IPS-18c (cell line): ENCODE measurements around the gene EXPH5.
"Not testable (repeated sequence)": the region's sequence is repeated elsewhere in the genome, so short reads cannot be mapped to it uniquely, and the experiment has no call there.

ENCODE experiments used
- H3K4me3 ChIP-seq: 2 replicates; pipeline ENCODE4 v1.7.0; 2013; ENCODE audit warnings: low read depth, mild to moderate bottlenecking, low read length, moderate library complexity; ENCODE audit not compliant: insufficient read depth
- H3K9me3 ChIP-seq: one replicate; pipeline ENCODE4 v1.6.1; 2013; ENCODE audit warnings: mild to moderate bottlenecking, low read length, moderate library complexity; ENCODE audit not compliant: control insufficient read depth, insufficient read depth

Gene EXPH5

DNA sequence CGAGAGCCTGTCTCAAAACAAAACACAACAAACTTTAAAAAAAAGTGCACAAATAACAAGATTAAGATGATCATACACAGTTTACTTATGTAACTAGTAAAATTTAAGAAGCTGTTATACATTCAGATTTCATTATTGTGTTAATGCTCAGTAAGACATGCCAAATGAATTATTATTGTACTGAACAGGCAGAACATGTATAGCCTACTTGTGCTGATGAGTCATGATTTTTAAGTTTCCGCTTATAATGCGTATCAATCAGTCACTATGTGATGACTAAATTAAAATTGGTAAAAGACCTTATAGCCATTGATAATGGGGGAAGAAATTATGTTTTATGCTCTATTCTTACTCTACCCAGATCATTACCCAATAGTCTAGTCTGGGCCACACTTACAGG is 20.5 kb upstream of the EXPH5 start:
- H3K9me3 ChIP-seq: peaks cover 2% of the 10 kb centered on the region
- no peak overlapping the region for H3K4me3 ChIP-seq

DNA sequence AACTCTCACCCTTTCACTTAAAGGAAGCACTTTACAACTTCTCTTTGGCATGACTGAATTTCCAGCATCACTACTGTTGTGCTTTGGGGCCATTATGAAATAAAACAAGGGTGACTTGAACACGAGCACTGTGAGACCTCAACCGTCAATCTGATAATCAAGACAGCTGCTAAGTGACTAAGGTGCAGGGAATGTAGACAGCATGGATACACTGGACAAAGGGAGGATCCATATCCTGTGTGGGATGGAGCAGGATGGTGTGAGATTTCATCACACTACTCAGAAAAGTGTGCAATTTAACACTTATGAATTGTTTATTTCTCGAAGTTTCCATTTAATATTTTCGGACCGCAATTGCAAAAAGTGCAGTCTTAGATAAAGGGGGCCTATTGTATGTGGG is 16.1 kb upstream of the EXPH5 start:
- no peak overlapping the region for H3K4me3 ChIP-seq

DNA sequence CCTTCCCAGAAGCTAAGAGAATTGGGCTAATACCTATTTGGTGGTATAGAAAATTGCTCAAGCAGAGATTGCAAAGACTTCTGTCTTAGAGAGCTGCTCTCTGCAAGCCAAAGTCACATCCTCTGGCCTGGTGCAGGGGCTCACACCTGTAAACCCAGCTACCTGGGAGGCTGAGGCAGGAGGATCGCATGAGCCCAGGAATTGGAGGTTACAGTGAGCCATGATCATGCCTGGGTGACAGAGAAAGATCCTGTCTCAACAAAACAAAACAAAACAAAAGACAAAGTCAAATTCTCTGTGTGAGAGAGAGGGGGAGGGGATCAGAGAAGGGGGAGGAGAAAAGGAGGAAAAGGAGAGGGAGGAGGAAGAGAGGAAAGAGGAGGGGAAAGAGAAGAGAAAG is 15.0 kb upstream of the EXPH5 start:
- Histone ChIP-seq H3K9me3 (no peaks in the 10 kb centered on the region), H3K4me3 (no peak overlapping the region)

More for the DNA sequence above, 16.1 kb upstream of the EXPH5 start:
- no peaks in the 10 kb centered on the region for H3K9me3 ChIP-seq

DNA sequence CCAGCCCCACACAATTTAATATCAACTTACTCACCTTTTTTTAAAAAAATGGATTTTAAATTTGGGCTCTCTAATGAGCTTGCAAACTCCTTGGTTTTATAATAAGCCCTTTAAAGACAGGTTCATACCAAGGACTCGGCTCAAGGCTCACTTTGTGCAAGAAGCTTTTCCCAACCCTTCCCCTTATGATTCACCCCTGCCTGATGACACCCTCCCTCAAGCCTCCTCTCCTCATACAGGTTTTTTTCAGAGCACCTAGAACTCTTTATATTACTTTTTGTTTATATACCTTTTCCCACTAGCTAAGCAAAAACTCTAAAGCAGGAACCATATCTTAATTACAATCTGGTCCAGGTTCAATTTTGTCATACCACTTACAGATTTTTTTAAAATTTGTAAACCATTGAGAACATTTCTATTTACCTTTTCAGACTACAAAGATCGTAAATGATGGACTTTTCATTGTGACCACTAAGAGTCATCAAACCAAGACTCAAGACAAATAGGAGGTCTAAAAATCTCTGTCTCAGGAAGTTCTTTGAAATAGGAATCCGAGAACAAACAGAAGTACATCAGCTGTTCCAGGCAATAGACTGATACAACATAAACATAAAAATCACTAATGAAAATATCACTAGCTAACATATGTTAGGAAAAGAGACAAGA is 13.1 kb upstream of the EXPH5 start:
- H3K9me3 ChIP-seq: no peaks in the 10 kb centered on the region
- H3K4me3 ChIP-seq: no peak overlapping the region

DNA sequence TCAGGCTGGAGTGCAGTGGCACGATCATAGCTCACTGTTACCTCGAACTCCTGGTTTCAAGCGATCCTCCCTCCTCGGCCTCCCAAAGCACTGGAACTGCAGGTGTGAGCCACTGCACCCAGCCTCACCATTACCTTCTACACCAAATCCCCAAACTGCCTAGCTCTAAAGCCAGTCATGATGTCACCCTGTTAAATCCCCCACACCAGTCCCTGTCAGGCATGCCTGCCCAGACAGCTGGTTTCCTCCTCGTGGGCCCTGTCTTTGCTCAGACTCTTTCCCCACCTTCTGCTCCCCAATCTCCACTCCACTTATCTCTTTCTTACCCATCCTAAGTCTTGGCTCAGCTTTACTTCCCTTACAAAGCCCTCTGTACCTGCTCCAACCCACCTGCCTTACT is 12.5 kb upstream of the EXPH5 start:
- Histone ChIP-seq H3K4me3 (no peak overlapping the region), H3K9me3 (no peaks in the 10 kb centered on the region)

DNA sequence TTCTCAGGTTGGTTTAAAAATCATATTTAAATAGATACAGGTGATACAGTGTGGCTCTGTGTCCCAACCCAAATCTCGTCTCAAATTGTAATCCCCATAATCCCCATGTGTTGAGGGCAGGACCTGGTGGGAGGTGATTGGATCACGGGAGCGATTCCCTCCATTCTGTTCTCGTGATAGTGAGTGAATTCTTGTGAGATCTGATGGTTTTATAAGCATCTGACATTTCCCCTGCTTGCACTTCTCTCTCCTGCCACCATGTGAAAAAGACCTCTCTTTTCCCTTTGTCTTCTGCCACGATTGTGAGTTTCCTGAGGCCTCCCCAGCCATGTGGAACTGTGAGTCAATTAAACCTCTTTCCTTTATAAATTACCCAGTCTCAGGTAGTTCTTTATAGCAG is 9.2 kb upstream of the EXPH5 start:
- not testable (repeated sequence) for H3K9me3 ChIP-seq, H3K4me3 ChIP-seq

DNA sequence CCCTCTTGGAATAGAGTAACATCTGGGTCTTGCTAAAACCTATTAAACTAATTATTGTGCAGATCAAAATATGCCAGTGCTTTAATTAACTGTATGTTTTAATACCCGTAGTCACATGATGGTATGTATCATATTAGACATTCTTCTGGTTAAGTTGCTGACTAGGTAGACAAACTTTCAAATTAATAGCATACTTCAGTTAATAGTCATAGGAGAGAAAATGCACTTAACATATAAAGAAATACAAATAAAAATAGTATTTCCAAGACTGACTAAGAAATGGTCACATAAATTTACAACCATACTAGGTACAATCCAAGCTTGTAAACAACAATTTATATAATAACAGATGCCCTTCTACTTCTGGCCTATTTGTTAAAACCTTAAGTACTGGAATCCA is 7.6 kb upstream of the EXPH5 start:
- no peaks in the 10 kb centered on the region for H3K9me3 ChIP-seq
- no peak overlapping the region for H3K4me3 ChIP-seq

DNA sequence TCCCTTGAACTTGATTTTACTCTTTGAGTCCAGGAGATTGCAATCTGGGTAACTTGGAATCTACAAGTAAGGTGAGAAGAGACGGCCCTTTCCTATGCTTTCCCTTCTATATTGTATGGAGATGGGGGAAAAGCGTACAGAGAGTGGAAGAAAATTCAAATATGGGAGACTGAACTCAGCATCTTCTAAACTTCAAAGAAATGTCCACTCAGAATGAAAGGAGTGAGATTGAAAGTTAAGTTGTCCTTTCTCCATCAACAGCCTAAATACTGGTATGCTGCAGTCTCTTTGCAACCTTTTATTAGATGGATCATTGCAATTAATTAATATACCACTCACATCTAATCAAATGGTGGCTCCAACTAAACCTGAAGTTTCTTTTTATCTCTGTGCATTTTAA is 6.4 kb upstream of the EXPH5 start:
- Histone ChIP-seq H3K9me3 (no peaks in the 10 kb centered on the region), H3K4me3 (no peak overlapping the region)

DNA sequence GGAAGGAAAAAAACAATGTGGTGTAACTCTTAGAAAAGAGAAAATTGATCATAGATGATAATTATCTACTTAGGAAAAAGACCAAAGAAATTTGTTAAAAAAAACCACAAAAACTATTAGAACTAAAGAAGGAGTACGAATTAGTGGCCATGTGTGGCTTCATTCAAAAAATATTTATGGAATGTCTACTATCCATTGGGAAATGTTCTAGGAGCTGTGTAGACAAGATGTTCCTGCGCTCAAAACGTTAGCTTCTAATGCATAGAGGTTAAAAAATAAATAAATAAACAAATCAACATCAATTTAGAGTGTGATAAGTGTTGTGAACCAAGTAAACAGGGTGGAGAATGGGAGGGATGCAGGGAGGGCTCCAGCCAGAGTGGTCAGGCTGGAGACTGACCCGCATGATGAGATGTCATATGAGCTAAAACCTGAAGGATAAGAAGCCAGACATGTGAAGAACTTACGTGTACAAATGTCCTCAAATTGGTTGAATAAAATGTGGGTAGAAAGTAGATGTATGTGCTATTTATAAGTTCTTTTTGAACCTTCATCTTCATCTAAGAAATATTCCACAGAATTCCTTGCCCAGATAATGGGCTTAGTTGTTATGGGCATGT is 4.3 kb upstream of the EXPH5 start:
- Histone ChIP-seq H3K9me3 (no peaks in the 10 kb centered on the region), H3K4me3 (no peak overlapping the region)

DNA sequence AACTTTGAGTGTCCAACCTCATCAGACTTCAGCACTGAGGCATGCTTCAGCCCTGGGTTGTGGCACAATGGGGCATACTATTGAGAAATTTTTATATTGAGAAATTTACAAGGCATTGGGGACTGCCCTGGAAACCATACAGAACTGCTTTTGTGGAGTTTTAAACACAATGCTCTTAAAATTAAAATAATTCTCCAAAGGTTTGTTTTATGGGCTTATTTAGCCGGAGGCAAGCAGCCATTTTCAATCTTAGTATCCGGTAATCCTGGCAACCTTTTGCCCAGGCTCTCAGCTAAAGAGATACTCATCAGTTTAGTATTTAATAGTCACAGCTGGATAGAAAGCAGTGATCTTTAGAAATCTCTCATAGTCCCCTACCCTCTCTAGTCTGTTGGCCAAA is 3.1 kb upstream of the EXPH5 start:
- Histone ChIP-seq H3K4me3 (no peak overlapping the region), H3K9me3 (no peaks in the 10 kb centered on the region)

DNA sequence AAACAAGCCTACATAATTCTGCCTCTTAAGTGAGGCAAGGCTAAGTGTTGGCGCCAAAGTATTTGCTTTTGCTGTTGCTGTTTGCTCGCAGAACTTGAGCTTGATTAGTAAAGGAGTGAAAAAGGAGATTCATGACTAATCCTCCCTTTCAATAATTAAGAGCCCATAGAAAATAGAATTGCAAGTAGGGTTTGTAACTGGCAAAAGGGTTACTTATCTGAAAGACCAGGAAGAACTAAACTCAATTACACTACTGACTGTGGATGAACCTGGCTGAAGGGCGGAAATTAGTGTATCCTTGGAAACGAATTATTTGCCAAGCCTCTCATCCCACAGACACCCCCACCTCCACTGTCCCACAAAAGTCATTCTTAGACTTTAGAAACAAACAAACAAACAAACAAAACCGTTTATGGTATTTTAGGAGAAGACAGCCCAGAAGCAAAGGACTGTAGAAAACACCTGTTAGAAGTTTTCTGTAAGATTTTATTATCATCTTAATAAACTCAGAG is 411 bp upstream of the EXPH5 start:
- H3K4me3 ChIP-seq: no peak overlapping the region
- H3K9me3 ChIP-seq: no peaks in the 10 kb centered on the region

DNA sequence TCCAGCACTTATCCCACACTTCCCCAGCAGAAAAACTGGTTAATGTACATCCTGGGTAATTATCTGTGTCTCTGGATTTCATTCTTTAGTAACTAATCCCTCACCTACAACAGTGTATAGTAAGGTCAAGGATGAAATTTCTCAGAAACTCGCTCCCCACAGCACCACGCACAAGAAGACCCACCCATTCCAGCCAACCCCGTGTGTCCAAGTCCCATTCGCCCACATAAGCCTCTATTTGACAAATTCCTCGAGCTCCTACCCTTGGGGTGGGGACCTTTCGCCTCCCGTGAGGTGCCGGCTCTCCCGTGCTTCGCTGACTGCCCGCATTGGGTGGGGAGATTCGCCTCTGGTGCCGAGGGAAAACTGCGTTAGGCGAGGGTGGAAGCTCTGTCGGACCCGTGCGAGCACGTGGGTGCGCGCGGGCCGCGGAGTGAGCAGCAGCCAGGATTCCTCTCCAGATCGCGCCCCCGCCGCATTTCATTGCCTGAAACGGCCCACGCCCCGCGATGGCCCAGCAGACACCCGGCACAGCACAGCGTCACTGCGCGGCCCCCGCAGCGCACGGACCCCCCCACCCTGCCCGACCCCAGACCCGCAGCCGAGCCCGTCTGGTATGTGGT is 866 bp downstream of the EXPH5 start:
- Histone ChIP-seq H3K4me3 (peak overlapping the region; percentile 86), H3K9me3 (no peaks in the 10 kb centered on the region)

DNA sequence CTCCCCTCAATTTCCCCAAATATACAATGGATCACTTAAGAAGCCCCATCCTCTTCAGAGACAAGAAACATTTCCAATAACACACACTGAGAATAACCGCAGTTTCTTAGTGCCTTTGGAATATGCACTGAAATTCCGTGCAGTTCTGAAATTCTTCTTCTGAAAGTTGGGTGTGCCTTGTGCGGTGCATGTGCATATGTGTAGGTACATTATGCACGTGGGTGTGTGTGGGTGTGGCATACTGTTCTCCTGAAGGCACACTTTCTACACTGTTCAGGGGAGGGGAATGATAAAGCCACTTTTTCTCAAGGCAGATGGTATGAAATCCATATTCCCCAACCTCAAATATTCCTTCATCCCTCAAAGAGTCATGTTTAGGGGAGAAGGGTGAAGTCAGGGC is 1.7 kb downstream of the EXPH5 start:
- no peaks in the 10 kb centered on the region for H3K9me3 ChIP-seq
- no peak overlapping the region for H3K4me3 ChIP-seq

DNA sequence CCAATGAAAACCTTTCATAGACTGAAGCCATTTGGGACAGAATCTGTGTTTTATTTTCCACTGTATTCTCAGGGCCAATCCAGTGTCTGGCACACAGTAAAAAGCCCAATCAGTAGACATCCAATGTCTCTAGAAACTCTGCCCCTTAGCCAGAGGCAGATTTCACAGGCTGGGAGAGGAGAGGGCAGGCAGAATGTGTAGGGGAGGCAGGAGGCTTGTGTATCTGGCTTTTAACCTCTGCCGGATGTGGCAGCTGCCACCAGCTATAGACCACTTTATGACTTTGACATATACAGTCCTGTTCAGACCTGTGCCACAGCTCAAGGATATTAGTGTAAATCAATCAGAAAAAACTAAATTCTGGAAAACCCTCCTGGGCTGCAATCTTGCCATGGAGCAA is 4.4 kb downstream of the EXPH5 start:
- Histone ChIP-seq H3K9me3 (no peaks in the 10 kb centered on the region), H3K4me3 (no peak overlapping the region)

DNA sequence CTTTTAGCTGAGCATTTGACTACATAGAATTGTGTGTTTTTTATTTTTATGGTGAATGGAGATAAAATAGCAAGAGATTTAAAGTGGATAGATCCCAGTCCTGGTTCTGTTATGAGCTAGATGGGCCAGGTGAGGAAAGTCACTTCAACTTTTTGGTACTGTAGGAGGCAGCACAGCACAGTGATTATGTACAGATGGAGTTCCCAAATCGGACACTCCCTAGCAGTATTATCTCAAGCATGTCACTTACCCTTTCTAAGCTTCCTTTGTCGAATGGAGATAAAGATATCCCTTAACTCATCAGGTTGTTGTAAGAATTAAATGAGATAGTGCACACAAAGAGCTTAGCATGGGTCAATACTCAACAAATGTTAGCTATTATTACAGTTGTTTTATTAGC is 5.3 kb downstream of the EXPH5 start:
- Histone ChIP-seq H3K4me3 (no peak overlapping the region), H3K9me3 (no peaks in the 10 kb centered on the region)

DNA sequence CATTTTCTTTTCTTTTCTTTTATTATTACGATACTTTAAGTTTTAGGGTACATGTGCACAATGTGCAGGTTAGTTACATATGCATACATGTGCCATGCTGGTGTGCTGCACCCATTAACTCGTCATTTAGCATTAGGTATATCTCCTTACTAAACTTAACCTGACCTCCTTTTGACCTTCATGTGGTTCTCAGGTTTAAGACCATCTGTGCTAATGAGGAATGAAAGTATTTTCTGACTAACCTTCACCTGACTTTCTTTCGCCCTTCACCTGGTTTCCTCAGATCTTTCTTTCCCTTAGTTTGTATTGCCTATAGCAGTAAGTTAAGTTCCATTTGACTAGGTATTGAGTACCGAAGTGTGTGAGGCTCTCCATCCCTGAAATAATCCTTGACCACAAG is 6.5 kb downstream of the EXPH5 start:
- no peak overlapping the region for H3K4me3 ChIP-seq
- no peaks in the 10 kb centered on the region for H3K9me3 ChIP-seq

DNA sequence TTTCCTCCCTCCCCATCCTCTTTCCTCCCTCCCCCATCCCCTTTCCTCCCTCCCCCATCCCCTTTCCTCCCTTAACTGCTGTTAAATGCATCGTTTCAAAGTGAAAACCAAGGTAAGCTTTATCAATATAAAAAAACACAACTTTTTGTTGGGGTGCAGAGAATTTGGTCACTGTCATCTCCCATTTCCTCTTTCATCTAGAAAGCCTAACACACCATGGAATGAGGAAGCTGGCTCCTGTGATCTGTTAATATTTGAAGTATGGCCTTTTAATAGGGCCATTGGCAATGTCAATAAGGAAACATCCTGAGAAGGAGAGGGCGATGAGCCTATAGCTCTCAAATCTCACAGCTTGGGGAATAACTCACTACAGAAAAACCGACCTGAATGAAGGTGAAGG is 7.0 kb downstream of the EXPH5 start:
- Histone ChIP-seq H3K4me3 (no peak overlapping the region), H3K9me3 (no peaks in the 10 kb centered on the region)

DNA sequence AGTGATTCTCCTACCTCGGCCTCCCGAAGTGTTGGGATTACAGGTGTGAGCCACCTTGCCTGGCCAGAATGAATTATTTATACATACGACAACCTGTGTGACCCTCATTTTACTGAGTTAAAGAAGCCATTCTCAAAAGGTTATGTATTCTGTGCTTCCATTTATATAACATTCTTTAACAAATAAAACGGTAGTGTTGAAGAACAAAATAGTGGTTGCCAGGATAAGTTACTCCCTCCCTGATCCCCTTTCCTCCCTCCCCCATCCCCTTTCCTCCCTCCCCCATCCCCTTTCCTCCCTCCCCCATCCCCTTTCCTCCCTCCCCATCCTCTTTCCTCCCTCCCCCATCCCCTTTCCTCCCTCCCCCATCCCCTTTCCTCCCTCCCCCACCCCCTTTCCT is 7.4 kb downstream of the EXPH5 start:
- not testable (repeated sequence) for H3K4me3 ChIP-seq, H3K9me3 ChIP-seq
